HEK293T (cell line): Measurements from ENCODE around the gene TRIM66.

Source experiments
- CTCF ChIA-PET: fragments of 350-600 bp; formaldehyde crosslinking; extraction: SDS; loops from one replicate; lab custom pipeline; 2021; ENCODE audit warnings: antibody characterized with exemption, inconsistent platforms; lab: Yijun Ruan, JAX
- POLR2A ChIA-PET: fragments of 350-600 bp; formaldehyde crosslinking; extraction: SDS; loops from one replicate; lab custom pipeline; 2020; ENCODE audit warnings: antibody characterized with exemption, inconsistent platforms; lab: Yijun Ruan, JAX
- DNase-seq: peaks from one replicate; pipeline ENCODE4 v3.0.0; 2012; ENCODE audit warnings: mixed read lengths; ENCODE audit errors: extremely low spot score
- ARNT ChIP-seq: fragments of 450-650 bp; IDR thresholded peaks from 2 replicates; pipeline ENCODE4 v1.6.1; 2017; ENCODE audit warnings: mild to moderate bottlenecking
- BHLHE40 ChIP-seq: fragments of 450-650 bp; IDR thresholded peaks from 2 replicates; pipeline ENCODE4 v1.6.1; 2016; ENCODE audit warnings: mild to moderate bottlenecking, moderate library complexity, borderline replicate concordance
- CTBP1 ChIP-seq: fragments of 450-650 bp; IDR thresholded peaks from 2 replicates; pipeline ENCODE4 v1.6.1; 2016; ENCODE audit warnings: borderline replicate concordance
- ELF4 ChIP-seq: fragments of 450-650 bp; IDR thresholded peaks from 2 replicates; pipeline ENCODE4 v1.6.1; 2017; ENCODE audit warnings: antibody characterized with exemption
- FOXA1 ChIP-seq: fragments of 450-650 bp; IDR thresholded peaks from 2 replicates; pipeline ENCODE4 v1.6.1; 2016; ENCODE audit warnings: mild to moderate bottlenecking
- FOXK2 ChIP-seq: fragments of 450-650 bp; IDR thresholded peaks from 2 replicates; pipeline ENCODE4 v1.6.1; 2016; ENCODE audit warnings: mild to moderate bottlenecking
- FOXM1 ChIP-seq: fragments of 450-650 bp; IDR thresholded peaks from 2 replicates; pipeline ENCODE4 v1.6.1; 2017; ENCODE audit warnings: mild to moderate bottlenecking, borderline replicate concordance
- HDGF ChIP-seq: fragments of 450-650 bp; IDR thresholded peaks from 2 replicates; pipeline ENCODE4 v1.6.1; 2017; ENCODE audit warnings: antibody characterized with exemption, borderline replicate concordance
- L3MBTL2 ChIP-seq: fragments of 450-650 bp; conservative IDR thresholded peaks from 2 replicates; pipeline ENCODE4 v1.6.1; 2016; ENCODE audit warnings: mild to moderate bottlenecking
- LEF1 ChIP-seq: fragments of 450-650 bp; IDR thresholded peaks from 2 replicates; pipeline ENCODE4 v1.6.1; 2017; ENCODE audit warnings: mild to moderate bottlenecking, borderline replicate concordance
- NFRKB ChIP-seq: fragments of 450-650 bp; IDR thresholded peaks from 2 replicates; pipeline ENCODE4 v1.6.1; 2016; ENCODE audit warnings: mild to moderate bottlenecking, moderate library complexity
- PKNOX1 ChIP-seq: fragments of 450-650 bp; IDR thresholded peaks from 2 replicates; pipeline ENCODE4 v1.6.1; 2016
- SP1 ChIP-seq: fragments of 450-650 bp; IDR thresholded peaks from 2 replicates; pipeline ENCODE4 v1.6.1; 2017
- SUZ12 ChIP-seq: fragments of 450-650 bp; IDR thresholded peaks from 2 replicates; pipeline ENCODE4 v1.6.1; 2016; ENCODE audit warnings: mild to moderate bottlenecking
- TARDBP ChIP-seq: fragments of 450-650 bp; IDR thresholded peaks from 2 replicates; pipeline ENCODE4 v1.6.1; 2016
- ZNF384 ChIP-seq: fragments of 450-650 bp; IDR thresholded peaks from 2 replicates; pipeline ENCODE4 v1.6.1; 2016

TRIM66 gene

GRCh38 chr11:8684600-8685290 is 2.3 kb upstream of the TRIM66 start:
- no peak for DNase-seq
- CTCF ChIA-PET: no interaction called here
- no peak for TF ChIP-seq ZNF384
- no peak for TF ChIP-seq L3MBTL2
- no peak for TF ChIP-seq ARNT
- no peak for TF ChIP-seq ELF4
- TF ChIP-seq BHLHE40: no peak
- TF ChIP-seq FOXK2: no peak
- TF ChIP-seq TARDBP: no peak
- no peak for TF ChIP-seq PKNOX1
- POLR2A ChIA-PET: interaction anchor here (0.6 kb wide), 1 partner anchor 133 kb away, joined by 3 read pairs; no protein-coding TSS in a partner anchor

DNA sequence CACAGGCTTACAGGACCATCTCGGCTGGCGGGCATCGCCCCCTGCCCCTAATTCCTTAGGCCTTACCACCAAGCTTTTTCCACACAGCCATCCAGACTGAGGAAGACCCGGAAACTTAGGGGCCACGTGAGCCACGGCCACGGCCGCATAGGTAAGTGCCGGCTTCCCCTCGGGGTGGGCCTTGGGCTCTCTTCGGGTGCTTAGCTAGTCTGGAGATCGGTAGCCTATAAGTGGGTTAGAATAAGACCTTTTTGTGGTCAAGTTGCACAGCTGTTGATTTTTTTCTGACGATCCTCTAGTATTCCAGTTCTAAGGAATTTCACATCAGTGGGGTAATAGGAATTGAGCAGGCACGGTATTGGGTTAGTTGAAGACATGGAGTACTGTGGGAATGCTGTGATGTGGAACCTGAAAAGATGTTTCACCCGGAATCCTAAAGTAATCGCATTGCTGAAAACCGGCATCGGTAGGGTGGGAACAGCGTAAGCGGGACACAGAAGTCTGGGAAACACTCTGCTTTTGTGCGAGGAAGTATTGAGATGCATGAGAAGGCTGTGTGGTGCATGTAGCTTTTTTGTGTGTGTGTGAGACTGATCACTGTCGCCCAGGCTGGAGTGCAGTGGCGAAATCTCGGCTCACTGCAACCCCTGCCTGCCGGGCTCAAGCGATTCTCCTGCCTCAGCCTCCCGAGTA is 796 bp upstream of the TRIM66 start:
- no peak for DNase-seq
- ChIA-PET POLR2A (interaction anchor here (1.1 to 2.4 kb wide), 15 partner anchors 10 to 364 kb away, joined by 3 to 36 read pairs (median 6); a partner anchor contains a TSS), CTCF (no interaction called here)
- no peak for TF ChIP-seq PKNOX1
- no peak for TF ChIP-seq HDGF
- TF ChIP-seq FOXA1: no peak
- TF ChIP-seq FOXM1: no peak
- no peak for TF ChIP-seq L3MBTL2
- no peak for TF ChIP-seq LEF1
- TF ChIP-seq ELF4: no peak
- TF ChIP-seq TARDBP: no peak
- no peak for TF ChIP-seq ARNT
- TF ChIP-seq SUZ12: no peak
- no peak for TF ChIP-seq ZNF384
- TF ChIP-seq FOXK2: no peak
- TF ChIP-seq SP1: no peak
- no peak for TF ChIP-seq NFRKB
- no peak for TF ChIP-seq BHLHE40
- no peak for TF ChIP-seq CTBP1

GRCh38 chr11:8681837-8682302 is 595 bp downstream of the TRIM66 start:
- peak; percentile 70; the same call in 1 of the 2 replicates for TF ChIP-seq L3MBTL2
- no peak for TF ChIP-seq HDGF
- POLR2A ChIA-PET: interaction anchor here (0.6 to 2.4 kb wide), 36 partner anchors 9 to 884 kb away, joined by 3 to 36 read pairs (median 4); partner anchors contain the start of gene STK33
- no peak for DNase-seq
- CTCF ChIA-PET: no interaction called here

DNA sequence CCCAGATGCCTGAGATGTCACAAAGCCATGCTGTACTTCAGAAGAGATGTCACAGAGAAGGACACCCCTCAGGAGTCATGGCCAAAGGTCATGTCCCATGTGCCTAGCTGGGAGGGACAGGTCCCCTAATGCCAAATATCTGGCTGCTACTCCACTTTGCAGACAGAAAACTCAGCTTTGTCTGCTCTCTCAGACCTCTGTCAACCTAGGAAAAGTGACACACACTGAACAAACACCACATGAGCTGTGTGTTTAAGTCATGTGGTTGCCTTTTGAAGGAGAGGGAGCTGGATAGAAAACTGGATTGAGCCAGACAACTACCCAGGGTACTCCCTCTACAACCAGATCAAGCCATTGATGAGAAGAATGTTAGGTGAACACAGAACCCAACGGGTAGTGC is 3.5 kb downstream of the TRIM66 start:
- DNase-seq: no peak
- ChIA-PET CTCF (interaction anchor here (0.7 kb wide), 1 partner anchor 281 kb away, joined by 3 read pairs; no protein-coding TSS in a partner anchor), POLR2A (interaction anchor here (1.4 to 1.8 kb wide), 2 partner anchors 10 to 11 kb away, joined by 3 to 6 read pairs; no protein-coding TSS in a partner anchor)
- no peak for TF ChIP-seq TARDBP
- no peak for TF ChIP-seq NFRKB
- TF ChIP-seq L3MBTL2: no peak
- TF ChIP-seq FOXK2: no peak
- TF ChIP-seq ARNT: no peak
- no peak for TF ChIP-seq ZNF384
- no peak for TF ChIP-seq CTBP1
- no peak for TF ChIP-seq FOXA1
- TF ChIP-seq BHLHE40: no peak
- no peak for TF ChIP-seq LEF1
- TF ChIP-seq FOXM1: no peak
- no peak for TF ChIP-seq PKNOX1
- TF ChIP-seq ELF4: no peak
- no peak for TF ChIP-seq HDGF
- TF ChIP-seq SUZ12: no peak

DNA sequence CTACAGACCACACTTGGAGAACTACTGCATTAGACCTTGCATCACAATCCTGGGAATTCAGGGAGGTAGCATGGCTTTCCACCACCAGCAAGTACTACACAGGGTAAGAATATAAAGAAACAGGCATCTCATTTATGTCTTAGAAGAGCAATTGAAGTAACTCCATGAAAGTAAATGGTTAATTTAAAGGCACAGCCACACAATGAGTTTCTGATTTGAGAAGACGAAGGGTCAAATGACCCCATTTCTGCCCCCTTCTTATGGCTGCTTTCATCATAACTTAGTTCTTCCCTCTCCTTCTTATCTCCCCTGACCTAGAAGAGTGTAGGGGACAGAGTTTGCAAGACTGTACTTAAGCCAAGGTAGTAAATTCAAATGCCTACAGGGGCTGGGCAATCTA is 6.0 kb downstream of the TRIM66 start:
- CTCF ChIA-PET: no interaction called here

More for the DNA sequence above, 6.0 kb downstream of the TRIM66 start:
- no peak for DNase-seq
- POLR2A ChIA-PET: no interaction called here
- TF ChIP-seq CTBP1: no peak
- no peak for TF ChIP-seq ARNT
- no peak for TF ChIP-seq ZNF384
- TF ChIP-seq TARDBP: no peak
- no peak for TF ChIP-seq ELF4
- TF ChIP-seq PKNOX1: no peak
- no peak for TF ChIP-seq FOXM1
- no peak for TF ChIP-seq HDGF
- TF ChIP-seq BHLHE40: no peak
- no peak for TF ChIP-seq NFRKB
- TF ChIP-seq FOXA1: no peak
- no peak for TF ChIP-seq L3MBTL2
- no peak for TF ChIP-seq SUZ12
- TF ChIP-seq SP1: no peak
- no peak for TF ChIP-seq LEF1
- TF ChIP-seq FOXK2: no peak
